HEK293 (cell line): ENCODE results near the gene TOR3A.

Experiments used
- CTCF ChIA-PET: fragments of 350-600 bp; formaldehyde crosslinking; extraction: SDS; loops from one replicate; lab custom pipeline; 2021; ENCODE audit warnings: antibody characterized with exemption; lab: Yijun Ruan, JAX
- POLR2A ChIA-PET: fragments of 300-600 bp; formaldehyde crosslinking; extraction: SDS; loops from one replicate; lab custom pipeline; 2020; ENCODE audit warnings: antibody characterized with exemption, inconsistent platforms; lab: Yijun Ruan, JAX
- H3K27ac ChIP-seq: fragments of 200-500 bp; sonication (Bioruptor generic); 2 replicates; pipeline ENCODE4 v1.5.1; 2014; ENCODE audit warnings: low read depth, low read length, control low read depth, inconsistent platforms; ENCODE audit errors: extremely low read depth
- H3K36me3 ChIP-seq, 2 experiments: fragments of 200-500 bp in 1 of 2; sonication (Bioruptor generic) in 1 of 2; 1 replicate in 1 of 2; 2 replicates in 1 of 2; pipeline ENCODE4 v1.5.1; 2014 to 2017; ENCODE audit warnings: inconsistent platforms in 2 of 2, low read length in 2 of 2; ENCODE audit not compliant: control insufficient read depth in 2 of 2, insufficient read depth in 1 of 2
- H3K4me1 ChIP-seq: fragments of 200-500 bp; sonication (Bioruptor generic); 2 replicates; pipeline ENCODE4 v1.5.1; 2014; ENCODE audit warnings: mild to moderate bottlenecking, low read length, inconsistent platforms; ENCODE audit not compliant: control insufficient read depth, insufficient read depth
- H3K4me3 ChIP-seq: 2 replicates; pipeline ENCODE4 v1.5.1; 2011; ENCODE audit warnings: low read depth, mild to moderate bottlenecking, control low read depth, low read length, moderate library complexity
- H3K9me3 ChIP-seq: fragments of 200-500 bp; sonication (Bioruptor generic); 2 replicates; pipeline ENCODE4 v1.5.1; 2014; ENCODE audit warnings: low read depth, low read length, inconsistent platforms; ENCODE audit not compliant: control insufficient read depth, insufficient read depth
- GLI2 ChIP-seq: fragments of 450-650 bp; formaldehyde crosslinking; IDR thresholded peaks from 2 replicates; pipeline ENCODE4; 2017; ENCODE audit warnings: missing biosample characterization, missing genetic modification characterization, low read depth, borderline replicate concordance
- GLIS2 ChIP-seq: fragments of 450-650 bp; formaldehyde crosslinking; IDR thresholded peaks from 2 replicates; pipeline ENCODE4 v1.5.1; 2016; ENCODE audit warnings: missing biosample characterization, missing genetic modification characterization
- PRDM1 ChIP-seq: fragments of 450-650 bp; formaldehyde crosslinking; IDR thresholded peaks from 2 replicates; pipeline ENCODE4; 2016; ENCODE audit warnings: missing biosample characterization, missing genetic modification characterization
- PRDM6 ChIP-seq: fragments of 450-650 bp; formaldehyde crosslinking; IDR thresholded peaks from 2 replicates; pipeline ENCODE4 v1.5.1; 2017; ENCODE audit warnings: missing biosample characterization, missing genetic modification characterization
- SALL2 ChIP-seq: fragments of 450-650 bp; formaldehyde crosslinking; IDR thresholded peaks from 2 replicates; pipeline ENCODE4 v1.5.0; 2017; ENCODE audit warnings: missing biosample characterization, mild to moderate bottlenecking, missing genetic modification characterization, borderline replicate concordance
- SCRT2 ChIP-seq: fragments of 450-650 bp; formaldehyde crosslinking; IDR thresholded peaks from 2 replicates; pipeline ENCODE4 v1.5.1; 2016; ENCODE audit warnings: missing biosample characterization, missing genetic modification characterization
- ZBTB21 ChIP-seq: fragments of 450-650 bp; formaldehyde crosslinking; IDR thresholded peaks from 2 replicates; pipeline ENCODE4 v1.5.1; 2017; ENCODE audit warnings: missing biosample characterization, missing genetic modification characterization
- ZBTB48 ChIP-seq: fragments of 450-650 bp; formaldehyde crosslinking; IDR thresholded peaks from 2 replicates; pipeline ENCODE4 v1.5.1; 2016; ENCODE audit warnings: missing biosample characterization, missing genetic modification characterization
- ZFP37 ChIP-seq: fragments of 450-650 bp; formaldehyde crosslinking; IDR thresholded peaks from 2 replicates; pipeline ENCODE4 v1.5.1; 2016; ENCODE audit warnings: missing biosample characterization, missing genetic modification characterization
- ZFP69B ChIP-seq: fragments of 450-650 bp; formaldehyde crosslinking; IDR thresholded peaks from 2 replicates; pipeline ENCODE4 v1.5.1; 2016; ENCODE audit warnings: missing biosample characterization, missing genetic modification characterization
- ZNF133 ChIP-seq: fragments of 450-650 bp; formaldehyde crosslinking; IDR thresholded peaks from 2 replicates; pipeline ENCODE4 v1.5.1; 2016; ENCODE audit warnings: missing biosample characterization, missing genetic modification characterization
- ZNF140 ChIP-seq: fragments of 450-650 bp; formaldehyde crosslinking; IDR thresholded peaks from 2 replicates; pipeline ENCODE4 v1.5.1; 2016; ENCODE audit warnings: missing biosample characterization, missing genetic modification characterization
- ZNF223 ChIP-seq: fragments of 450-650 bp; formaldehyde crosslinking; IDR thresholded peaks from 2 replicates; pipeline ENCODE4 v1.5.1; 2016; ENCODE audit warnings: missing biosample characterization, missing genetic modification characterization
- ZNF341 ChIP-seq: fragments of 450-650 bp; formaldehyde crosslinking; IDR thresholded peaks from 2 replicates; pipeline ENCODE4; 2016; ENCODE audit warnings: low read depth, missing biosample characterization, missing genetic modification characterization
- ZNF404 ChIP-seq: fragments of 450-650 bp; formaldehyde crosslinking; IDR thresholded peaks from 2 replicates; pipeline ENCODE4 v1.5.1; 2017; ENCODE audit warnings: missing biosample characterization, missing genetic modification characterization
- ZNF548 ChIP-seq: fragments of 450-650 bp; formaldehyde crosslinking; IDR thresholded peaks from 2 replicates; pipeline ENCODE4 v1.5.1; 2016; ENCODE audit warnings: missing biosample characterization, missing genetic modification characterization
- ZNF600 ChIP-seq: fragments of 450-650 bp; formaldehyde crosslinking; IDR thresholded peaks from 2 replicates; pipeline ENCODE4 v1.5.1; 2016; ENCODE audit warnings: missing biosample characterization, missing genetic modification characterization
- ZNF610 ChIP-seq: fragments of 450-650 bp; formaldehyde crosslinking; IDR thresholded peaks from 2 replicates; pipeline ENCODE4 v1.5.1; 2016; ENCODE audit warnings: missing biosample characterization, missing genetic modification characterization, borderline replicate concordance
- ZNF654 ChIP-seq: fragments of 450-650 bp; formaldehyde crosslinking; IDR thresholded peaks from 2 replicates; pipeline ENCODE4 v1.5.1; 2016; ENCODE audit warnings: low read depth, missing biosample characterization, missing genetic modification characterization
- ZNF677 ChIP-seq: fragments of 450-650 bp; IDR thresholded peaks from 2 replicates; pipeline ENCODE4 v1.5.0; 2018; ENCODE audit warnings: missing biosample characterization, mild to moderate bottlenecking, missing genetic modification characterization, moderate library complexity
- ZNF701 ChIP-seq: fragments of 450-650 bp; formaldehyde crosslinking; IDR thresholded peaks from 2 replicates; pipeline ENCODE4 v1.5.1; 2016; ENCODE audit warnings: missing biosample characterization, missing genetic modification characterization
- ZNF76 ChIP-seq: fragments of 450-650 bp; formaldehyde crosslinking; IDR thresholded peaks from 2 replicates; pipeline ENCODE4; 2016; ENCODE audit warnings: low read depth, missing biosample characterization, missing genetic modification characterization, borderline replicate concordance
- ZNF785 ChIP-seq: fragments of 450-650 bp; formaldehyde crosslinking; IDR thresholded peaks from 2 replicates; pipeline ENCODE4 v1.5.1; 2016; ENCODE audit warnings: missing biosample characterization, missing genetic modification characterization
- ZNF792 ChIP-seq: fragments of 450-650 bp; formaldehyde crosslinking; IDR thresholded peaks from 2 replicates; pipeline ENCODE4 v1.5.1; 2016; ENCODE audit warnings: missing biosample characterization, missing genetic modification characterization
- ZXDB ChIP-seq: fragments of 450-650 bp; formaldehyde crosslinking; IDR thresholded peaks from 2 replicates; pipeline ENCODE4 v1.5.1; 2016; ENCODE audit warnings: missing biosample characterization, missing genetic modification characterization
- TF ChIP-seq, protein P1 (sequence below): fragments of 450-650 bp; formaldehyde crosslinking; IDR thresholded peaks from 2 replicates; pipeline ENCODE4 v1.5.1; 2017; ENCODE audit warnings: missing biosample characterization, missing genetic modification characterization
- TF ChIP-seq, protein P2 (sequence below): fragments of 450-650 bp; formaldehyde crosslinking; IDR thresholded peaks from 2 replicates; pipeline ENCODE4 v1.5.1; 2016; ENCODE audit warnings: missing biosample characterization, missing genetic modification characterization
- TF ChIP-seq, protein P3 (sequence below): fragments of 450-650 bp; formaldehyde crosslinking; conservative IDR thresholded peaks from 2 replicates; pipeline ENCODE4 v1.5.1; 2016; ENCODE audit warnings: low read depth, missing biosample characterization, missing genetic modification characterization

The TOR3A gene

DNA sequence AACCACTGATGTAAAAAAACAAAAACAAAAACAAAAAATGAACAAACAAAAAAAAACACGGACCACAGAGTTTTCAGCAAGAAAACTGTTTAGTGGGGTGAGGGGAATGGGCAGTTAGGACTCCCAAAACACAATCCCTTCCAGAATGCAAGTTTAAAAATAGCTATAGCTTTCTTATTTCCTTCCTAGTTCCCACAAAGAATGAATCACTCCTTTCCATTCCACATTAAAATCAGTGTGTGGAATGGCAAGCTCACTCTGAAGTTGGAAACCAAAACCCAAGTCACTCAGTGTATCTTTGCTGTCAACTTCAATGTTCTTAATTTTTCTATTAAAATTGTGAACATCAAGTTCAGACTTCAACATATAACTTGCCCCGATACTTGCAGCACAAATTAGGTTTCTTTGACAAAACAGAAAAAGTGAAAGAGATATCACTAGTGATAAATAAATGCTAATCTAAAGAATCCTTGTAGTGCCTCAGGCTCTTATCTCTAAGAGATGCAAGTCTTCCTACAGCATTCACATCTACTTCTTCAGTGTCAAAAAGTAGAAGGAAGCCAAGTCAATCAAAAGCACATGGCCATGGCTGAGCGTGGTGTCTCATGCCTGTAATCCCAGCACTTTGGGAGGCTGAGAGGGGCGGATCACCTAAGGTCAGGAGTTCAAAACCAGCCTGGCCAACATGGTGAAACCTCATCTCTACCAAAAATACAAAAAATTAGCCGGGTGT, 45.5 kb downstream of the TOR3A start:
- Histone ChIP-seq H3K36me3 (peaks cover 8 to 11% of the 10 kb centered on the region in 2 experiments; a peak in 2 of 3 replicates), H3K4me1 (peaks cover 4% of the 10 kb centered on the region; the same call in 1 of the 2 replicates), H3K4me3 (no peak overlapping the region), H3K9me3 (no peaks in the 10 kb centered on the region), H3K27ac (no peak overlapping the region)
- no peak for TF ChIP-seq ZNF792
- TF ChIP-seq ZNF654 (tag by site-specific recombination) = no peak
- no peak for TF ChIP-seq ZNF76
- no peak for TF ChIP-seq ZBTB21 (tag by site-specific recombination)
- no peak for TF ChIP-seq PRDM1 (tag by site-specific recombination)
- TF ChIP-seq ZNF223 (tag by site-specific recombination) = no peak
- no peak for TF ChIP-seq GLI2 (tag by site-specific recombination)
- no peak for TF ChIP-seq SCRT2 (tag by site-specific recombination)
- no peak for TF ChIP-seq ZNF548 (tag by site-specific recombination)
- no peak for TF ChIP-seq ZBTB48 (tag by site-specific recombination)
- no peak for TF ChIP-seq ZNF140 (tag by site-specific recombination)
- ChIA-PET CTCF (interaction anchor here (0.7 to 1.7 kb wide), 3 partner anchors 22 to 169 kb away, joined by 4 to 5 read pairs (median 4); no protein-coding TSS in a partner anchor), POLR2A (no interaction called here)

DNA sequence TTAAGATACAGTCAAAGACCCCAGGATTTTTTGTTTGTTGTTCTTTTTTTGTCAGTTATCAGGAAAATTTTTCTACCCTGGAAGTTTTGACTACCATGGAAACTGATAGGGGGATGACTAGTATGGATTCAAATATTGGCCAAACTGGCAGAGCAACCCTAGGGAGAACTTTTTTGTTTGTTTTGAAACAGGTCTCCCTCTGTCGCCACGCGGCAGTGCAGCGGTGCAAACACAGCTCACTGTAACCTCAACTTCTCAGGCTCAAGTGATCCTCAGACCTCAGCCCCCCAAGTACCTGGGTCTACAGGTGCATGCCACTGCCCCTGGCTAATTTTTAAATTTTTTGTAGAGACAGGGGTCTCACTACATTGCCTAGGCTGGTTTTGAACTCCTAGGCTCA, 46.6 kb downstream of the TOR3A start:
- no peaks in the 10 kb centered on the region for H3K9me3 ChIP-seq
- H3K27ac ChIP-seq = no peak overlapping the region
- POLR2A ChIA-PET = no interaction called here
- no peak for TF ChIP-seq GLIS2
- no peak for TF ChIP-seq ZNF785 (tag by site-specific recombination)
- no peak for TF ChIP-seq PRDM6 (tag by site-specific recombination)
- no peak for TF ChIP-seq ZNF600 (tag by site-specific recombination)
- TF ChIP-seq ZNF701 (tag by site-specific recombination) = no peak
- TF ChIP-seq, protein P1, sequence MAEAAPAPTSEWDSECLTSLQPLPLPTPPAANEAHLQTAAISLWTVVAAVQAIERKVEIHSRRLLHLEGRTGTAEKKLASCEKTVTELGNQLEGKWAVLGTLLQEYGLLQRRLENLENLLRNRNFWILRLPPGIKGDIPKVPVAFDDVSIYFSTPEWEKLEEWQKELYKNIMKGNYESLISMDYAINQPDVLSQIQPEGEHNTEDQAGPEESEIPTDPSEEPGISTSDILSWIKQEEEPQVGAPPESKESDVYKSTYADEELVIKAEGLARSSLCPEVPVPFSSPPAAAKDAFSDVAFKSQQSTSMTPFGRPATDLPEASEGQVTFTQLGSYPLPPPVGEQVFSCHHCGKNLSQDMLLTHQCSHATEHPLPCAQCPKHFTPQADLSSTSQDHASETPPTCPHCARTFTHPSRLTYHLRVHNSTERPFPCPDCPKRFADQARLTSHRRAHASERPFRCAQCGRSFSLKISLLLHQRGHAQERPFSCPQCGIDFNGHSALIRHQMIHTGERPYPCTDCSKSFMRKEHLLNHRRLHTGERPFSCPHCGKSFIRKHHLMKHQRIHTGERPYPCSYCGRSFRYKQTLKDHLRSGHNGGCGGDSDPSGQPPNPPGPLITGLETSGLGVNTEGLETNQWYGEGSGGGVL = no peak
- no peak for TF ChIP-seq ZNF341 (tag by site-specific recombination)
- TF ChIP-seq ZNF610 = no peak
- no peak for TF ChIP-seq ZNF404
- no peak for TF ChIP-seq SALL2 (tag by site-specific recombination)
- TF ChIP-seq, protein P2, sequence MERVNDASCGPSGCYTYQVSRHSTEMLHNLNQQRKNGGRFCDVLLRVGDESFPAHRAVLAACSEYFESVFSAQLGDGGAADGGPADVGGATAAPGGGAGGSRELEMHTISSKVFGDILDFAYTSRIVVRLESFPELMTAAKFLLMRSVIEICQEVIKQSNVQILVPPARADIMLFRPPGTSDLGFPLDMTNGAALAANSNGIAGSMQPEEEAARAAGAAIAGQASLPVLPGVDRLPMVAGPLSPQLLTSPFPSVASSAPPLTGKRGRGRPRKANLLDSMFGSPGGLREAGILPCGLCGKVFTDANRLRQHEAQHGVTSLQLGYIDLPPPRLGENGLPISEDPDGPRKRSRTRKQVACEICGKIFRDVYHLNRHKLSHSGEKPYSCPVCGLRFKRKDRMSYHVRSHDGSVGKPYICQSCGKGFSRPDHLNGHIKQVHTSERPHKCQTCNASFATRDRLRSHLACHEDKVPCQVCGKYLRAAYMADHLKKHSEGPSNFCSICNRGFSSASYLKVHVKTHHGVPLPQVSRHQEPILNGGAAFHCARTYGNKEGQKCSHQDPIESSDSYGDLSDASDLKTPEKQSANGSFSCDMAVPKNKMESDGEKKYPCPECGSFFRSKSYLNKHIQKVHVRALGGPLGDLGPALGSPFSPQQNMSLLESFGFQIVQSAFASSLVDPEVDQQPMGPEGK (tag by site-specific recombination) = no peak
- TF ChIP-seq ZFP37 (tag by site-specific recombination) = no peak
- TF ChIP-seq, protein P3, sequence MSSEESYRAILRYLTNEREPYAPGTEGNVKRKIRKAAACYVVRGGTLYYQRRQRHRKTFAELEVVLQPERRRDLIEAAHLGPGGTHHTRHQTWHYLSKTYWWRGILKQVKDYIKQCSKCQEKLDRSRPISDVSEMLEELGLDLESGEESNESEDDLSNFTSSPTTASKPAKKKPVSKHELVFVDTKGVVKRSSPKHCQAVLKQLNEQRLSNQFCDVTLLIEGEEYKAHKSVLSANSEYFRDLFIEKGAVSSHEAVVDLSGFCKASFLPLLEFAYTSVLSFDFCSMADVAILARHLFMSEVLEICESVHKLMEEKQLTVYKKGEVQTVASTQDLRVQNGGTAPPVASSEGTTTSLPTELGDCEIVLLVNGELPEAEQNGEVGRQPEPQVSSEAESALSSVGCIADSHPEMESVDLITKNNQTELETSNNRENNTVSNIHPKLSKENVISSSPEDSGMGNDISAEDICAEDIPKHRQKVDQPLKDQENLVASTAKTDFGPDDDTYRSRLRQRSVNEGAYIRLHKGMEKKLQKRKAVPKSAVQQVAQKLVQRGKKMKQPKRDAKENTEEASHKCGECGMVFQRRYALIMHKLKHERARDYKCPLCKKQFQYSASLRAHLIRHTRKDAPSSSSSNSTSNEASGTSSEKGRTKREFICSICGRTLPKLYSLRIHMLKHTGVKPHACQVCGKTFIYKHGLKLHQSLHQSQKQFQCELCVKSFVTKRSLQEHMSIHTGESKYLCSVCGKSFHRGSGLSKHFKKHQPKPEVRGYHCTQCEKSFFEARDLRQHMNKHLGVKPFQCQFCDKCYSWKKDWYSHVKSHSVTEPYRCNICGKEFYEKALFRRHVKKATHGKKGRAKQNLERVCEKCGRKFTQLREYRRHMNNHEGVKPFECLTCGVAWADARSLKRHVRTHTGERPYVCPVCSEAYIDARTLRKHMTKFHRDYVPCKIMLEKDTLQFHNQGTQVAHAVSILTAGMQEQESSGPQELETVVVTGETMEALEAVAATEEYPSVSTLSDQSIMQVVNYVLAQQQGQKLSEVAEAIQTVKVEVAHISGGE (tag by site-specific recombination) = no peak
- TF ChIP-seq ZFP69B (tag by site-specific recombination) = no peak
- no peak for TF ChIP-seq ZNF133 (tag by site-specific recombination)
- TF ChIP-seq ZXDB (tag by site-specific recombination) = no peak
- TF ChIP-seq ZNF677 (tag by site-specific recombination) = no peak
- H3K36me3 ChIP-seq = peaks cover 8% of the 10 kb centered on the region in 2 experiments; a peak in 2 of 3 replicates
- H3K4me1 ChIP-seq = peaks cover 4% of the 10 kb centered on the region; the same call in 1 of the 2 replicates
- no peak overlapping the region for H3K4me3 ChIP-seq
- CTCF ChIA-PET = interaction anchor here (1.2 kb wide), 1 partner anchor 237 kb away, joined by 4 read pairs; the partner anchor contains the start of gene AXDND1
